Activated T-cell treated with anti-CD3 and anti-CD28 coated beads, Interleukin-2, amount 50 U/mL, for 48 hours (primary cell): ENCODE measurements around the gene WDFY1.

Experiments used
- DNase-seq, 2 experiments: peaks; one replicate each; pipeline ENCODE4 v3.0.0-alpha.2; 2020

Gene WDFY1

DNA sequence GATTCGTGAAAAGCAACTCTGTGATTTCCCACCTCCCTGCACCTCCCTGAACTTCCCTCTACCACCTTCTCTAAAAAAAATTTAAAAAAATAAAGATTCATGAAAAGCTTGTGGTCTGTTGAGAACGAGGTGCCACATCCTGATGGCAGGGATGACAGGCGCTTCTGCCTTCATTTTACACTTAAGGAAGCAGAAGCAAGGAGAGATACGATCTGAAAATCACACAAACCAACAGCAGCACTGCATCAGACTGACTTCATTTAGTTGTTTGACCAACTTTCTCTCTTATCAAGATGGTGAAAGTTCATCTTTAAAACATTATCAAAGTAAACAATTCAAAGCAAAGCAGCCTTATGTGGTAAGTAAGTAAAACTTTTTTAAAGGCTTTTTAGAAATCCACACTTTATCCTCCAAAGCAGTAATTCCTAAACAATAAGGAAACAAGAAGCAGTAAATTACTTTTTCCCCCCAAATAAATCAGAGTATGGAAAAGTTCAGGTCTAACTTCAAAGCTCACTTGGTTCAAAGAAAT lies 15.5 kb downstream of the WDFY1 start:
- no peak for DNase-seq

DNA sequence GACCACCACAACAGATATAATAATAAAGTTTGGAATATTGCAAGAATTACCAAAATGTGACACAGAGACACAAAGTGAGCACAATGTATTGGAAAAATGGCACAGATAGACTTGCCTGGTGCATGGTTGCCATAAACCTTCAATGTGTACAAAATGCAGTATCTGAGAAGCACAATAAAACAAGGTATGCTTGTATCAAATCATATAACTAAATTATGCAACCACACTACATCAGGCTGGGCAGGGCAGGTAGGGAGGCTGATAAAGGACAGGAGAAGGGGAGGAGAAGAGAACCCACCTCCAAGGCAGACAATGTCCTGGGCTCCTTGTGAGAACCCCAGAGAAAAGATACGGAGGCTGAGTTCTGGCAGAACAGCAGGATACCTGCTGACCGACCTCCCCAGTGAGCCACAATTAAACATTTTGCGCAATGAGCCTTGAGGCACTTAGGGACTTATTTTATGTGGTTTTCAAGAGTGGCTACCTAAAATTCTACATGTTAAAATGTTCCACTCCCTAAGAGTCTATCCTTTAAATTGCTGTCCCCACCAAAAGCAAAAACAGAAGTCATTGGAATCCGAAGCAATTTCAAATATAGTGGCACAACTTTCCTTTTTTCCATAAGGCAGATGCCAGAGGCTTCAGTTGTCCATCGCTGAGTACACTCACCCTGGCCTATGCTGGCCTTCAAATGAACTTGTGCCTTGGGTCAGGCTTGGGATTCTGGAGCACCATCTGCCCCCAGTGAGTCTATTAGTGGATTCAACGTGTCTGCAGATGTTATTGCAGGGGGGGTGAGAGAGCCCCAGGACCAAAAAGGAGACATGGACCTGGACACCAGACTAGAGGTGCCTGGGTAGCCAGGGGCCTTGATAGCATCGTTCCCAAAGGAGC lies 16.8 kb downstream of the WDFY1 start:
- no peak for DNase-seq

DNA sequence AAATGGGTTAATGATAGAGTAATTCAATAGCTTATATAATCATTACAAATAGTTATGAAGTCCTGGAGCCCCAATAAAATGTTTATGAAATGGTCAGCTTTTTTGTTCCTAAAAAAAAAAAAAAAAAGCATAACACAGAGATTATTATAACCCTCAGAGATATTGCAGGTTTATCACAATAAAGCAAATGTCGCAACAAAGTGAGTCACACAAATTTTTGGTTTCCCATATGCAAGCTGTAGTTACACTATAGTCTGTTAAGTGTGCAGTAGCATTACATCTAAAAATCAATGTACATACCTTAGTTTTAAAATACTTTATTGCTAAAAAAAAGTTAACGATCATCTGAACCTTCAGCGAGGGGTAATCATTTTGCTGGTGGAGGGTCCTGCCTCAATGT lies 20.0 kb downstream of the WDFY1 start:
- no peak for DNase-seq

DNA sequence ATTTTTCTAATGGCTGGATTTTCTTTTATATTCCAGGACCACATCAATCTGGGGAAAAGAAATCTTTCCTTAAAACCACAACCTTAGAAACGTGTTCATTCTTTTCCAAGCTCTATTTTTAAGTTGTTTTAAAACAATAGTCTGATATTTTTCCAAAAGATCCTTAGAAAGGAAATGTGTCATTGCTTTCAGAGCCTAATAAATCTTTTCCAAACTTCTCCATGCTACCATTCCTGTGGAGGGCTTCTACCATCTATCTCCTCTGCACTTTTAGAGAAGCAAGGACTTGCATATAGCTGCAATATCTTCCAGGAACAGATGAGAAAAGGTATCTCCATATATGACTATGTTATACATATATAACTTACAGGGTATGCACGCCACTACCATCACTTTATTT lies 21.2 kb downstream of the WDFY1 start:
- no peak for DNase-seq

DNA sequence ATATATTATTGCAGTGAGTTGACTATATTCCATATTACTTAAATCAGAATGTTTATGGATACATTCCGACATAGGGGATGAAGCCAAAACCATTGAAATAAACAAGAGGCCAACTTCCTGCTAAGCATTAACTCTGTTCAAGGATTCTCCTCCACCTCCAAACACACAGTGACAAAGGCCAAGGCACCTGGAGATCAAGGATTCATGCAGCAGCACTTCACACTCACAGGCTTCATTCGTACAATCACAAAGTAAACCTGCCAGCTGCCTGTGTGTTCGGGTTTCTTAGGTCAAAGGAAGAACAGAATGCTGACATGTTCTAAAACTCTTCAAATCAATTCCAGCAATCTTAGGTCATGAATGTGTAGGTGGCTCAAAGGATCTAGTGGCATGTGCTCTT lies 22.8 kb downstream of the WDFY1 start:
- no peak for DNase-seq

DNA sequence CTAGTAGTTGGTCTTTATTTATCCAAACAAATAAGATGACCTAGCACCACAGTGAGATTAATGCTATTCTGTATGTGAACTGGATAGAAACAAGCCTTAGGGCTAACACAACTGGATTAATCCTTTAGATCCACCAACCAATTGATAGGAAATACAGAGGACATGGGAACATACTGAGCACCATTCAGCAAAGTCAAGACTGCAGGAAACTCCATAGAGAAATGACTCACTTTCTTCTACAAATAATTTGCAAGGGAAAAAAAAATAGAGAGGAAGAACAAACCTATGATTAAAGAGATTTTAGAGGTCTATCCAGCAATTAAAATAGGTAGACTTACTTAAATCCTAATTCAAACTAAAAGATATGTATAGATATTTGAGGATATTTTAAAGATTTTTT lies 23.9 kb downstream of the WDFY1 start:
- DNase-seq, result no peak

DNA sequence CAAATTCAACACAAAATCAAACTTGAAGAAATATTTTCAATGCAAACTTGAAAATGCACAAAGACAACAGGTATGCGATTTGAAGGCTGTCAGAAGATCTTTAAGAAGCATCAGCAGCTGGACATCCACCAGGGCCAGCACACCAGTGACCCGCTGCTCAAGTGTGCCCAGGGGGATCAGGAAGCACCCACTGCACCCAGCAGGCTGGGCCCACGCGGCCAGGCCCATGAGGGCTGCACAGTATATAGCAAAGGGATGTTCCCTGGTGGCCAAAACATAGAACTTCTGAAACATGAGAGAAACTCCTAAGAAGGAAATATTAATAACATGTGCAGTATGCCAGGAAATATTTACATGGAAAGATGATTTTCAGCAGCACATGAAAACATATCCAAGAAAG lies 25.0 kb downstream of the WDFY1 start:
- no peak for DNase-seq

DNA sequence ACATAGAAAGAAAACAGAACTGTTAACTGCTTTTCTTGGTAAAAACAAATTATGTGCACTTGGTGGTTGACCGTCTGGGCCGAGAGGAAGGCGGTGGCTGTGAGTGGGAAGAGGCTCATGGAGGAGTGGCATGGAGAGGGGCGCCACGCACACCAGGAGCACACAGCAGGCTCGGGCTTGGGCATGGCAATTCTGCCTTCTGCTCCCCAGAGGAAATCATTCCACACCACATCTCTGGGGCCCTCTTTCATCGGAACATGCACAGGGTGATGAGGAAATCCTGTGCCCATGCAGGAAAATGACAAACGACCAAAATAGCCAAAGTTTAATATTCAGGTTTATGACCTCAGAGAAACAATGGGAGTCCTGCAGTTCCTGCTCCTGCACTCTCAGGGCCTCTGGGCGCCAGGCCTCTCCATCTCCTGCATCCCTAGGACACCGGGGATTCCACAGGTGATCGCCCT lies 26.4 kb downstream of the WDFY1 start:
- no peak for DNase-seq

DNA sequence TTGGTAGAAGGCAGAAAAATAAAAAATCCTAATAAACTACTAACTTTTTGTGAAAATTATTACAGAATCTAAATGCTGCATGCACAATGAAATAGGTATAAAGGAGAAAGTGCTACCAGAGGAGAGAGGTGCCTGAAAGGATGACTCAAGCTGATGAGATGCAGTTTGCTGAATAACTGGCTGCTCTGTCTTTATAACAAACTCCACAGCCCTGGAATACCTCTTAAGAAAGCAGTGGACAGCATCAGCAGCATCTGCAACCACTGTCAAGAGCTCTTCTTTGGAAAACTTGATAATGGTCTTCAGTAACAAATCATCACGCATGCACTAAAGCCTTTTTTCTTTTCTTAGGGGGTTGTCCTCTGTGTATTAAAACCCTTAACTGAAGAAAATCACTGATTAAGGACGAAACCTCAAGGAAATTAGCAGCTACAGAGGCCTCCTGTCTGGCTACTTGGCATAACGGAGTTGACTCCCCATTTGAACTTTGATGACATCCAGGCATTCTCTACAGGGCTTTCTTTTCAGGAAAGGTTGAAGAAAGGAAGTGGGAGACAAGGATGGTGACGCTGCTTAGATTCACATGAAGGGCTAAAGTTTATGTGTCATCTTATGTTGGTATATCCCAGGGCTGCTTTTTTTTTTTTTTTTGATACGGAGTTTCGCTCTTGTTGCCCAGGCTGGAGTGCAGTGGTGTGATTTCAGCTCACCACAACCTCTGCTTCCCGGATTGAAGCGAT lies 28.8 kb downstream of the WDFY1 start:
- DNase-seq, result no peak

DNA sequence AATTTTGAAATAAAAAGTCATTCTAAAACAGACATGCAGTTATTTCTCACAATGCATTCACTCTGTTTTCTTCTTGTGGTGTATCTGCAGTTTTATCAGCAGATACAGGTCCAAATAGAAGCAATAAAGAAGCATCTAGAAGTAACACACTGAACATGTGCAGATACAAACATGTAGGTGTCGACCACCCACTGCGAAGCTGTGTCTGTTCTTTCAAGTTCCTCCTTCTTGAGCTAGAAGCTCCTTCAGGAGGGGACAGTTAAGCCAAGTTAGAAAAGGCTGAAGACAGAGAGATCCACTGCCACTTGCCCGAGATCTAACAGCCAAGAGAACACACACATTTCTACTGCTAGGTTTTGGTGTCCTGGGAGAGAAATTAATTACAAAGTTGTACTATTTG lies 30.1 kb downstream of the WDFY1 start:
- no peak for DNase-seq

DNA sequence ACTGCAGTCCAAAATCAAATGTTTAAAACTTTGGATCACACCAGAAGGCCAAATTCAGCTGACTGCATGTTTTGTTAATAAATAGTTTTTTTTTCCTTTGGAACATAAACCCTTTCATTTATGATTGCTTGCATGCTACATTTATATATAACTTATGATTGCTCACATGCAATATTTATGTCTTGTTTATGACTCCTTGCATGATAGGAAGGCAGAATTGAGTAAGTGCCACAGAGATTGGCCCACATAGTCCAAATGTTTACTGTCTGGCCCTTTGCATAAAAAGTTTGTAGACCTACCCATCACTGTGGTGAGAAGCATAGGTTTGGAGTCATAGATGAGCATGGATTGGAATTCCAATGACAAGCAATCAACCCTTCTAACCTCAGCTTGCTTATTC lies 30.8 kb downstream of the WDFY1 start:
- DNase-seq, result no peak

DNA sequence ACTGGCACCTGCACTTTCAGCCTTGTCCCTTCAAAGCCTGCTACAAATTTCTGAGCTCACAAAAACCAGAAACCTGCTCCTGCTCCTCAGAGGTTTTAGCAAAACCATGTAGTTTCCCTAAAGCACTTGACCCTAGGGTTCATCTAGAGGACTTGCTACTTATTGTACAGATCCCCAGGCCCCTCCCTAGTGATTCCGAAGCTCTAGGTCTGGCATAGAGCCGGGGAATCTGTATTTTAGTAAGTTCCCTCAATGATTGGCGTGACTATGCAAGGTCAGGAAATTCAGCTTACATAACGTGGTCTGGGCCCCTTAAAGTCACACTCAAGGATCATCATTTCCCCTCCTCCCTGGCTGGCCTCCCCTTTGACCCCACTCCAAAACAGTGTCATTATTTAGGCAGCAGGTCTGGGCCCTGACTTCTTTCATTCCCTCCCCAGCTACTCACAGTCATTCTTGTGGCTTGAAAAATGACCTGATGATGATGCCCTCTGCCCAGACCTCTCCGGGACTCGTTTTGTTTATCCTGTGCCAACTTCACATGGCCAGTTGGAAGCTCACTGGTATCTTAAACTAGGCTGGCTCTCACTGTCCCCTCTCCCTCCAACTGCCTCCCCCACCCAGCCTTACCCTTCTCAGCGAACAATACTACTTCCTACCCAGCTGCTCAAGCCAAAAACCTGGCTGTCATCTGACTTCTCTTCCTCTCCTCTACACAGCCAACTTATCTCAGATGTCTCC lies 36.0 kb downstream of the WDFY1 start:
- no peak for DNase-seq

DNA sequence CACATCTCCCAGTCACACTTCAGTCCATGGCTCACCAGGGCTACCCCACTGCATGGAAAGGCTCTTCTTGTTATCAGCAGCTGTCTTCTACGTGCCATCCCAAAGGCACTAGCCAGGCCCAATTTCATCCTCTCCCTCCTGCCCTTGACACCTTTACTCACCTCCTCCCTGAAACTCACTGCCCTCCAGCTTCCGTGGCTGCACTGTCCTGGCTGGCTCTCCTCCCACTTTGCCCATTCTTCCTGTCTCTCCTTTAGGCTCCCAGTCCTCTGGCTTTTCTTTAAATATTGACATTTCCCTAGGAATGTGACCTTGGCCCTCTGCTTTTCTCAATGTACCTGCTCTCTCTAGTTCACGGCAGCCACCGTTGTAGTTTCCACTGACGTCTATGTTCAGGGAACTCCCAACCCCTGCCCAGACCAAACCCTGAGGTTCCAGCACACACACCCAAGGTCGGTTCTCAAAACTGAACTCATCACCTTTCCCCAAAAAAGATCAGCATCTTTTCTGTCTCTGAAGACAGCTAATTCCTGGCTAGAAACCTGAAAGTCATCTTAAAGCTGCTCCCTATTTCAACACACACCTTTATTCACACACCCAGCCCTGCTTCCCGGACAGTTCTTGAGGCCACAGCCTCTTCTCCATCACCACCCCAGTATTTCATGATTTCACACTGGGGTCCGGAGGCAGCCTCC lies 36.7 kb downstream of the WDFY1 start:
- DNase-seq, result no peak

DNA sequence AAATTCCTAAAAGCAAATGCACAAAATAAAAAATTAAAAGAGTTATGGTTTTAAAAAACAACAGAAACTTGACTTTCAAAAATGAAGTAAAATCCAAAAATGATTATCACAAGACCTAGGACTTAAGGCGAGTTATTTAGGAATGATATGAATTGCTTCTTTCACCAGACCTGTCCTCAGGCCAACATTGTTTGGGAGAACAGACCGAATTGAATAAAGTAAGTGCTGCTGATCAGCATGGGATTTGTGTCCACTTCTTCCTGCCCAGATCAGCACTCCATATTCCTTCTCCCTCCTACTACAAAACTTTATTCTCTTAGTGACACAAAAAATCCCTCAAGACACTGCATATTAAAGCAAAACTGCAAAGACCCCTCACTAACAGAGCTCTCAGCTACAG lies 39.1 kb downstream of the WDFY1 start:
- DNase-seq, result no peak

DNA sequence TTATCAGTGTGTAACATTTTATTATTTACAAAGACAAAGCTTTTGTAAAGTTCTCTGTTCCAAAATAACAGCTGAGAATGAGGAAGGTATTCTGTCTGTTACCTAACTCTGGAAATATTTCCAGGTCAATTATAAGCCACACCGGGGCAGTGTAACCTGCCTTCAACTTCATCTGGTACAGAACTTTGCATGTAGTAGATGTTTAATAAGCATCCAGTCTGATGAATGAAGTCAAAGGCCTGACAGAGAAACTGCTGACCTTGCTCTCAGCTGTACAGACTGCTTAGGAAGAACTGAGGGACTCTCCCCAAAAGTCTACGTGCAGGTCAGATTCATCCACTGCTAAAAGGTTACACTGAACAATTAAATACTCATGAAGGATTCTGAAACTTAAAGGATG lies 43.3 kb downstream of the WDFY1 start:
- no peak for DNase-seq

DNA sequence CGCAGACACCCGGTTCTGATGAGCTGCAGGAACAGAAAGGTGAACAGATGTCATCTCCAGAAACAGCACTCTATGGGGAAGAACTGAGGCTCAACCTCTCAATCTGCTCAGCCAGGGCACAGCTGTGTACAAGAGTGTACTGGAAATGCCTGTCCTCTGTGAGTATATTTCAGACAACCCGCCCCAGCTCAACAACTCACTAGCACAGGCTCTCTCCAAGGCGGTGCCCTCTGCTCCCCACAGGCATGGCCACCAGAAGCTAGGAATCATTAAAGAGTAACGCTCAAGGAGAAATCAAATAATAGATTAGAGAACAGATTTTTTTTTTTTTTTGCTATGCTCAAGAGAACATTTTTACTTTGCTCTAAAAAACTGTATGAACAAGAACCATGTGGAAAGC lies 43.8 kb downstream of the WDFY1 start:
- no peak for DNase-seq

DNA sequence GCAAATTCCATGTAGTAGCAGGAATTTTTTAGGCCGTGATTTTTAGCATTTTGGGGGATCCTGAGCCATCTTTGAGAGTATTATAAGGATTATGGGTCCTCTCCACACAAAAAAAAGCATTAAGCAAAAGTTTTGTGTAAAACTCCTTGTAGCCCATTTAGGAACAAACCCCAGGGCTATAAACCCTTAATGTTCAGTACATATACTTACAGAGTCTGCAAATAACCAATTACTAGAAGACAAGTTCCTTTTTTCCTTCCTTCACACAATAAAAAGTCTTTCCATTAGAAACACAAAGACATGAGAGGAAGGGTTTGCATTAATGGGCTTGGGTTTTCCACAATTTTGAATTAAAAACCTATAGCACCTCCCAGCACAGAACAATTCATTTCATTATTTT lies 44.6 kb downstream of the WDFY1 start:
- DNase-seq, result no peak

DNA sequence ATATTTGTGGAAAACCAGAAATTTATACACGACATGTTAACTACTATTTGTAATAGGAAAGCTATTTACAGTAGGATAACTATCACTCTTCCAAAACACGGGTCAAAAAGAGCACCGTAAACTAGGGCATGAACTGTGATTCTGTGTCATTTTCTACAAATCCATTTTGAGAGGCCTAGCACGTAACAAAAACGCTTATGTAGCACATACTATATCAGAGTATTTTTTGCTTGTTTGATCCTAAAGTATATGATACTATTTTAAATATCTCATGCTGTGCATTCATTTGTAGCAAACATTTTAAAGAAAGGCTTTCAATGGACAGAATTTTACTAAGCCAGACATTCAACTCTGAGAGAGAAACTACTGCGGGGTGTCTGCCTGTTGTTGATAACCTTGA lies 45.1 kb downstream of the WDFY1 start:
- DNase-seq, result no peak

DNA sequence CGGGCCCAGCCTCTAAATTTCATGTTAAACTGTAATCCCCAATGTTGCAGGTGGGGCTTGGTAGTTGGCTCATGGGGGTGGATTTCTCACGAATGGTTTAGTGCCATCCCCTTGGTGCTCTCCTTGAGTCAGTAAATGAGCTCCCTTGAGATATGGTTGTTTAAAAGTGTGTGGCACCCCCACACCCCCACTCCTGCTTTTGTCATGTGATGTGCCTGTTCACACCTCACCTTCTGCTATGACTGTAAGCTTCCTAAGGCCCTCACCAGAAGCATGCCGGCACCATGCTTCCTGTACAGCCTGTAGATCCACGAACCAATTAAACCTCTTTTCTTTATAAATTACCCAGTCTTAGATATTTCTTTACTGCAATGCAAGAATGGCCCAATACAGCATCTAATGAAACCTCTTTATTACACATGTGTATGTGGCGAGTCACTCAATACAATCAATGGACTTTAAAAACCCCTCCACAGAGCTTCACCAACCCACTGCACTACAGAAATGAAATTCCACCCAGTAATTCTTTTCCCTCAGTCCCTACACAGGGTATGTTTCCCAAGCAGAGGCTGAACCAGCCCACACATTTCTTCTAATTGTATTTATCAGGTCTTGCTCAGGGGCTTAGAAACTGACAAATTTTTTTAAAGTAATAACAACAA lies 47.3 kb downstream of the WDFY1 start:
- DNase-seq, result no peak

DNA sequence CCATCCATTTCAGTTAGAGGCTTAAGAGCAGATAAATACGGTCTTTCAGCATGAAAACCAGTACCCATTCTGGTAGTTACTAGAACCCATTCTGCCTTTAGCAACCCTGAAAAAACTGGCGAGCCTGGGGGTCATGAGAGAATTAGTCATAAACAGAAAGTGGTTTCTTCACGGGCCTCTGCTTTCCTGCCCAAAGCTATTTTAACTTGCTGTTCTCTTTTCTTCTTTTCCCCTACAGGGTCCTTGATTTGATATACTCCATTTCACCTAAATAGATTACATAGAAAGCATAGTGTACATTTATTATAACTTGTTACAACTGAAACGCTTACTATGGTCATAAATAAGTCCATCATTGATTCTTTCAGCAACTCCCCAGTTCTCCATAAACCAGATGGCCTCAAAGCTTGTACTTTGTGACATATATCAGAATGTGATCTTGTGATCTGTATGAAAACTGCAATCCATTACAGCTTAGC lies 48.3 kb downstream of the WDFY1 start:
- no peak for DNase-seq

DNA sequence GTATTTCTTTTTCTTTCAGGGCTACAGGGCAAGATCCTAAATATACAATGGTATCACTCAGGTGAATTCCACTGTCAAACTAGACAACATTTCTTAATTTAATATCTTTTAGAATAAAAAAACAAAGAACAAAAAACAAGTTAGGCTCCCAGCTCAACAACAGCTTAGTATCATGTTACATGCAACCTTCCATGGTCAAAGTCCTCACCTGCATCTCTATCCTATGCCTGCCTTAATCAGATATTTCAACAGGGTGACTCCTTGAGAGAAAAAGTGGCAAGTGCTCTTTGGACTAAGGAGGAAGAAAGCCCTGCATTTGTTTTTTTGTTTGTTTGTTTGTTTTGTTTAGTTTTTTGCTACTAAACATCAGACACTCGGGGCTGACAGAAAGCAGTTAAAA lies 50.2 kb downstream of the WDFY1 start:
- DNase-seq, result no peak

DNA sequence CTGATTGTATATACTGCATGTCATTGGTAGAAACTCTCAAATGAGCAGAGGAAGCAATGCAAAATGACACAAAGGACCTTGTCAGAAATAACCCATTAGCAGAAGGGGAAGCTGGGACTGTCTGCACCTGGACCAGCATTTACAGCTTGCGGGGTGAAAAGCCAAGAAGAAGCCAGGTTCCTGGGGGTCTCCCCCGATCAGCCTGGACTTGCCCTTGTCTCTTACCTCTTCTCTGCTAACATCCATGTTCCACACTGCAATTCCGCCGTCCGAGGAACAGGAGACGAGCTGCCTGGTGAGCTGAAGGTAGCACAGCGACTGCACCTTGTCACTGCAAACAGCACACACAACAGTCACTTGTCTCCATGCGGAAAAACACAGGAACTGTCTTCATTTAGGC lies 51.1 kb downstream of the WDFY1 start:
- no peak for DNase-seq
